Brain pericyte (primary cell): ENCODE data around the gene ABHD11.
A peak's percentile ranks its signal among the peaks of the same experiment; 100 is the strongest.
"Not testable (repeated sequence)": the region's sequence is repeated elsewhere in the genome, so short reads cannot be mapped to it uniquely, and the experiment has no call there.

Experiments
- DNase-seq: peaks from one replicate; pipeline ENCODE4 v3.0.0-alpha.2; 2012; ENCODE audit warnings: low read depth, low spot score

Gene ABHD11, protein sequence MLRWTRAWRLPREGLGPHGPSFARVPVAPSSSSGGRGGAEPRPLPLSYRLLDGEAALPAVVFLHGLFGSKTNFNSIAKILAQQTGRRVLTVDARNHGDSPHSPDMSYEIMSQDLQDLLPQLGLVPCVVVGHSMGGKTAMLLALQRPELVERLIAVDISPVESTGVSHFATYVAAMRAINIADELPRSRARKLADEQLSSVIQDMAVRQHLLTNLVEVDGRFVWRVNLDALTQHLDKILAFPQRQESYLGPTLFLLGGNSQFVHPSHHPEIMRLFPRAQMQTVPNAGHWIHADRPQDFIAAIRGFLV

DNA sequence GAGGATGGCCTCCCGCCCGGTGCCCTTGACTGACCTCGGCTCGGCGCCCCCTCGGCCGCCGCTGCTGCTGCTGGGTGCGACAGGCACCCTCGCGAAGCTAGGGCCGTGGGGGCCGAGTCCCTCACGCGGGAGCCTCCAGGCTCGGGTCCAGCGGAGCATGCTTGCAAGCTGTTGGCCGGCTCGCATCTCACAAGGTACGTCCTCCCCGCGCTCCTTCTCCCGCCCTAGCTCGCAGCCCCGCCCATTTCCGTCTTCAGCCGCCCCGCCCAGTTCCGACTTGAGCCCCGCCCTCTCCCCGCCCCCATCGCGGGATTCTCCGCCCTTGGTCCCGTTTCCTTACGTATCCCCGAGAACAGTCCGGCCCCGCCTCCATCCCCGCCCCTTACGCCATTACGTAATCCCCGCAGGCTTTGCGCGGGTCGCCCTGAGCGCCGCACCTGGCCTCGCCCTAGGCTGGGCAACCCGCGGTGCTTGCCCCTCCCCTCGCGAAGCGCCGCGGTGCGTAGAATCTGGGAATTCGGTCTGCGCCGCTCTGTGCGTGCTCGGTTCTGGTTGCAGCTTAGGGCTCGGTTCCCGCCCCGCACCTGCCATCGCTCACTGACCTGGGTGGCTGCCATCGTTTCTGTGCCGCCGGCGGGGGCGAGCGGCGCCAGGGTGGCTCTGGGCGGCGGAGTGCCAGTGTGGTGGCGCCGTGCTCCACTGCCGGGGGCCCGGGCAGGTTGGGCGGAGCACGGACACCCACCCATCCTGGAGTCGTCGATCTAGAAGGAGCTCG, at the start of gene ABHD11:
Gene ABHD11 (minus strand): TSS at position 191 of the 775 bp plus-strand sequence. CDS start 32 bp downstream, at position 159.
- DNase-seq: peak; percentile 78

DNA sequence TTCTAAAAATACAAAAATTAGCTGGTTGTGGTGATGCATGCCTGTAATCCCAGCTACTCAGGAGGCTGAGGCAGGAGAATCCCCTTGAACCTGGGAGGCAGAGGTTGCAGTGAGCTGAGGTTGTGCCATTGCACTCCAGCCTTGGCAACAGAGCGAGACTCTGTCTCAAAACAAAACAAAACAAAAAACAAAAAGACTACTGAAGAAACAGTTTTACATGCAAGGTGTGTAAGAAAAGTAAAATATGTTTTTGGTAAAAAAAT, 49.1 kb upstream of the ABHD11 start:
- DNase-seq: not testable (repeated sequence)

DNA sequence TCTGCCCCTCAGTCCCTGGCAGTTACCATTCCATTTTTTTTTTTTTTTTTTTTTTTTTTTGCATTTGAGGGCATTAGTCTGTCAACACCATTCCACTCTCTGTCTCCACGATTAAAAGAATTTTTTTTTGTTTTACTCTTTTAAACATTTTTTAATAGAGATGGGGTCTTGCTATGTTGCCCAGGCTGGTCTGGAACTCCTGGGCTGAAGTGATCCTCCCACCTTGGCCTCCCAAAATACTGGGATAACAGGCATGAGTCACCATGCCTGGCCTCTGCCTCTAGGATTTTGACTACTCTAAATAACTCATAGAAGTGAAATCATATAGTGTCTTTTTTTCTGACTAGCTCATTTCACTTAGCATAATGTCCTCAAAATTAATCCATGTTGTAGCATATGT, 48.0 kb upstream of the ABHD11 start:
- no peak for DNase-seq

DNA sequence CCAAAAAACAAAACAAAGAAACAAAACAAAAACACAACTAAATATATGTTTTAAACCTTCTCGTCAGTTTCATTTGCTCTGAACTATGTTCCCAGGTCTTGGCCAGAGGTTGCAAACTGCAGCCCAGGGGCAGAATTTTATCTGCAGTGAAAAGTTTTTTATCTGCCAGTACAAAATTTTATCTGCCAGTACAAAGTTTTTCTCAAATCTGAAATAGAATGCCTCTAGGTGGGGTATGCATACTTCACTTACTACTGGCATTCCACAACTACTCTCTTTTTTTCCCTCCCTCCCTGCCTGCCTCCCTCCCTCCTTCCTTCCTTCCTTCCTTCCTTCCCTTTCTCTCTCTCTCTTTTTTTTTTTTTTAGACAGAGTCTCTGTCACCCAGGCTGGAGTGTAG, 40.9 kb upstream of the ABHD11 start:
- no peak for DNase-seq

DNA sequence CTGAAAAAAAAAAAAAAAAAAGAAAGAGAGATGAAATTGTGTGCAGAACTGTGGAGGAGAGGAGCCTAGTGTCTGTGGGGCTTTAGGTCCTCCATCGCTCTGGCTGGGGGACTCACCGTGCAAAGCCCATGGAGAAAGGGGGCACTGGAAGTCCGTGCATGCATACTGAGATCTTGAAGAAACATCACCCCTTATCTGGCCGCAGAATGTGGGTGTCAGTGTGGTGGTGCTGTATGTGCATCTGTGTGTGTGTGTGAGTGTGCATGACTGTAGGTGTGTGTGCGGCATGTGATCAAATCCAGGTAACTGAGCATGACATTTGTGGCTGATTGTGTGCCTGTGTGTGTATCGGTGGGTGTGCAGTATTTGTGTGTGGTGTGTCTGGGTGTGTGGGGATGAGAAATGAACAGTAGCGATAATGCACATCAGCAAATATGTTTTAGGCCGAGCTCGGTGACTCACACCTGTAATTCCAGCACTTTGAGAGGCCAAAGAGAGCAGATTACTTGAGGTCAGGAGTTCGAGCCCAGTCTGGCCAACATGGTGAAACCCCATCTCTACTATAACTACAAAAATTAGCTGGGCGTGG, 40.3 kb upstream of the ABHD11 start:
- DNase-seq: no peak

DNA sequence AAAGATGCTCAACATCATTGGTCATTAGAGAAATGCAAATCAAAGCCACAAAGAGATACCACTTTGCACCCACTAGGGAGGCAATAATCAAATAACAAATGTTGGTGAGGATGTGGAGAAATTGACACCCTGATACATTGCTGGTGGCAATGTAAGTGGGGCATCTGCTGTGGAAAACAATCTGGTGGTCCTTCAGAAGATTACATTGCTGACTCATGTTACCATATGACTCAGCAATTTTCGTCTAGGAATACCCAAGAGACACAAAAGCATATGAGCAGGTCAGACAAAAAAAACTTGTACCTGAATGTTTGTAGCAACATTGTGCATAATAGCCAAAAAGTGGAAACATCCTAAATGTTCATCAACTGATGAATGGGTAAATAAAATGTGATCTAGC, 36.3 kb upstream of the ABHD11 start:
- no peak for DNase-seq

DNA sequence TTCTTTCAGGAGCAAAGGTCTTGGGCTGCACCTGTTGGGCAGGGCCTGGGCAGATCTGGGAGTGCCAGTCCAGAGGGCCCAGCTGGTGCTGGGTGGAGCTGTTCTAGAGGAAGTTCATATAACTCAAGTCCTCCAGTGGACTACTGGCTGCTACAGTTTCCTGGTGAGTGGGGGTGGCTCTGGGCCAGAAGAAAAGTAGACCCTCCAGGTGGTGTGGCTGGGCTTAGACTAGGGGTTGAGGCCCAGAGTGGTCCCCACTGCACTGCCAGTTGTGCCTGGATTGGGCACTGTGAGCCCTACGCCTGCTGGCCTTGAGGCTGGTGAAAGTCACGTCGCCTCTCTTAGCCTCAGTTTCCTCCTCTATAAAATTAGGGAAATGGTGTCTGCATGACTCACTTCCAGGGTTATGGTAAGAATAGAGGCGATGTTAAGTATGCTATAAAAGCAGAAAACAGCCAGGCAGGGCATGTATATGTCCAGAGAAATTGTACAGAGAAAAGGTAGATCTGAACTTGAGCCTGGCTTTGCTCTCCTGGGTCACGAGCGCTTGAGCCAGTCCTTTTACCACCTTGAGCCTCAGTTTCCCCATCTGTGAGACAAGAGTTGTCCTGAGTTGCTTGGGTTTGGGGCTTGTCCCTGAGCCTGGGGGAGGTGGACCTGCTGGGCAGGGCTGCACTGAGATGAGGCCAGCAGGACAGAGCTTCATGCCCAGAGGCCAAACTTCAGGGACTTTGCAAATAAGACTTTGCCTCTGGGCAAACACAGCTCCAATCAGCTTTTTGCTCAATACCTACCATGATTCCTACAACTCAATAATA, 35.3 kb upstream of the ABHD11 start:
- no peak for DNase-seq

DNA sequence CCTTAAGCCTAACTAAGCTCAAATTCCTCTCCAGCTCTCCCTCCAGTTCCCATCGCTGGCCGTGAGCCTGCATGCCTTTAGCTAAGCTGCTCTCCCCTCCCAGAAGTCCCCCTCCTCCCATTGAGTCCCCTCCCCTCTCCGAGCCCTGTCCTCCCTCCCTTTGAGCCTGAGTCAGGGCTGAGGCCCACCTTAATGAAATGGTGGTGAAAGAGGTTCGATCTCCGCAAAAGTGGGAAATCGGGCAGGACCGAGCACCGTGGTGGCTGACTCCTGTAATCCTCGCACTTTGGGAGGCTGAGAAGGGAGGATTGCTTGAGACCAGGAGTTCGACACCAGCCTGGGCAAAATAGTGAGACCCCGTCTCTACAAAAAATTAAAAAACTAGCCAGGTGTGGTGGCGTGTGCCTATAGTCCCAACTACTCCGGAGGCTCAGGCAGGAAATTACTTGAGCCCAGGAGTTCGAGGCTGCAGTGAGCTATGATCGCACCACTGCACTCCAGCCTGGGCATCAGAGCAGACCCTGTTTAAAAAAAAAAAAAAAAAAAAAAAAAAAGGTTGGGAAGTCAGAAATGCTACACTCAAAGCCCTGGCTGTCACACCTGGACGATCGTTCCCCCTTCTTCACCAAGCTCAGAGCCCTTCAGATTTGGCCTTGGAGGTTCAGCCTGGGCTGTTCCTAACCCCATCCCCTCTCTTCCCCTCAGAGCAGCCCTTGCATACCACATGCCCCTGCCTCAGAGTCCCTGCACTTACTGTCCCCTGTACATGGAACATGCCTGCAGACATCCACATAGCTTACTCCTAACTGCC, 32.5 kb upstream of the ABHD11 start:
- no peak for DNase-seq

DNA sequence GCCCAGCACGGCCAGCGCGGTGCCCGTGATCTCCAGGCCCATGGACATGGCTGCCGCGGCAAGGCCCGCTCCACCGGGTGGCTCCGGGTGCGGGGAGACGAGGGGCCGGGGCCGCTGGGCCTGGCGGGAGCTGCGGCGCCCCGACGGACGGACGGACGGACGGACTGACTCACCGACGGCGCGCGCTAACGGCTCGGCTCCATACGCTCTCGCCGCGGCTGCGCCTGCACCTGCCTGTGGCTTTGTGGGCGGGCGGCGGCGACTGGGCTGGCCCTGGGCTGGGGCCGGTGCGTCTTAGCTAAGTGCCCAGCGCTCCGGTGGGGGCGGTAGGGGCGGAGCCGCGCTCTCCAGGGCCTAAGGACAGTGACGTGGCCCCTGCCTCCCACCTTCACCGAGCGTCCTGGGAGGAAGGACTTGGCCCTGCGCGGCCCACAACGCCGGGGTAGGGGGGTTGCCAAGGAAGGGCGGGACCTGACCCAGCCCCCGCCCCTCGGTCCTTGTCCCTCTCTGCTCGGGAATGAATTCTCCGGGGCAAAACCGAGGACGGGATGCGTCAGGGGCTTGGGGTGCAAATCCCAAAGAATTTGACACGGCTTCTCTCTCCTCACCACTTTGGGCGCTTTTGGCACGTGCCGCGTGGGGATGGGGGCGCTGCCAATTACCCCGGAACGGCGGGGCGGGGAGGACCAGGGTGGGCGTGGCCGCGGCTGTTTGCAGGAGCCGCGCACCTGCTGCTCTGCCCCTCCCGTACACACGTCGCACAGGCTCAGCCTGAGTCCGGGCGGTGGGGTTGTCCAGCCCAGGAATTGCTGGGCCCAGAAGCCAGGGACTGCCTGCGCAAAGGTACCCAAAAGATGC, 31.6 kb upstream of the ABHD11 start, which contains the start of gene CLDN3:
Gene CLDN3 (minus strand): TSS at position 269 of the 858 bp plus-strand sequence. CDS start 221 bp downstream, at position 48.
- DNase-seq: no peak

DNA sequence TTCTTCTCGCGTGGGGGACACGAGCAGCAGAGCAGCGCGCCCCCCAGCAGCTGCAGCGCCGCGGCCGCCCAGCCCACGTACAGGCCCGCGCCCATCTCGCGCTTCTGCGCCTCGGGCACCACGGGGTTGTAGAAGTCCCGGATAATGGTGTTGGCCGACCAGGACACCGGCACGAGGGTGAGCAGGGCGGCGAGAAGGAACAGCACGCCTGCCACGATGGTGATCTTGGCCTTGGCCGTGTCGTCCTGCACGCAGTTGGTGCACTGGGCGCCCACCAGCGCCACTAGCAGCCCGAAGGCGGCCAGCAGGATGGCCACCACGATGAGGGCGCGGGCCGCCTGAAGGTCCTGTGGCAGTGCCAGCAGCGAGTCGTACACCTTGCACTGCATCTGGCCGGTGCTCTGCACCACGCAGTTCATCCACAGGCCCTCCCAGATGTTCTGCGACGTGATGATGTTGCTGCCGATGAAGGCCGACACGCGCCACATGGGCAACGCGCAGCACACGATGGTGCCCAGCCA, 30.9 kb upstream of the ABHD11 start:
- DNase-seq: no peak

DNA sequence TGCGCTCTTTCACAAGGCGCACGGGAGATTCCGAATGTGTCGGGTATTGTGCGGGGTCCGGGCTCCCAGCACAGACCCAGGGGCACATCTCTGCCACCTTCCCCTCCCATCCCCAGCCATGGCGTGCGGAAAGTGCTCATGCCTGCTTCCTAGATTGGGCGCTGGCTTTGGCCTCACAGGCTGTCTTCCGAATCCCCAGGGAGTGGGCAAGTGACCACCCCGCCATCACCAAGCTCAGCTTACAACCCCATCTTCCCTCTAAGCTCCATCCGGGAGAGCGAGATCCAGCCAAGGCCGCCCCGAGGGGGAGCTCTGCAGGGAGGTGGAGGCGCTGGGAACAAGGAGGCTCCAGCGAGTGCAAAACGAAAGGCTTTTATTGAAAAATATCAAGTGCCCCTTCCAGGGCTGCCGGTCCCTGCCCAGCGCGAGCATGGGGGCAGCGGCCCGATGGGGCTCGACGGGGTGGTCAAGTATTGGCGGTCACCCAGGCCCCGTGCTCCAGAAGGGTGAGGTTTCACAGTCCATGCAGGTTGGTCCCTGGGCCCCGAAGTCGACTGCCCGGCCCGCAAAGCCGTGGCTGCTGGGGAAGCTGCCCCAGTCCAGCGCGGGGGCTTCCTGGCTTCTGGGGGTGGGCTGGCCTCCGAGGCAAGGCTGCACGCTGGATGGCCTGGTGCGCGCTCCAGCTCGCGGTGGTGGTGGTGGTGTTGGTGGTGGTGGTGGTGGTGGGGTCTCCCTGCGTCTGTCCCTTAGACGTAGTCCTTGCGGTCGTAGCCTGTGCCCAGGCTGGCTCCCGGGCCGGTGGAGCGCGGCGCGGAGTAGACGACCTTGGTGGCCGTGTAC, 30.3 kb upstream of the ABHD11 start:
- no peak for DNase-seq

DNA sequence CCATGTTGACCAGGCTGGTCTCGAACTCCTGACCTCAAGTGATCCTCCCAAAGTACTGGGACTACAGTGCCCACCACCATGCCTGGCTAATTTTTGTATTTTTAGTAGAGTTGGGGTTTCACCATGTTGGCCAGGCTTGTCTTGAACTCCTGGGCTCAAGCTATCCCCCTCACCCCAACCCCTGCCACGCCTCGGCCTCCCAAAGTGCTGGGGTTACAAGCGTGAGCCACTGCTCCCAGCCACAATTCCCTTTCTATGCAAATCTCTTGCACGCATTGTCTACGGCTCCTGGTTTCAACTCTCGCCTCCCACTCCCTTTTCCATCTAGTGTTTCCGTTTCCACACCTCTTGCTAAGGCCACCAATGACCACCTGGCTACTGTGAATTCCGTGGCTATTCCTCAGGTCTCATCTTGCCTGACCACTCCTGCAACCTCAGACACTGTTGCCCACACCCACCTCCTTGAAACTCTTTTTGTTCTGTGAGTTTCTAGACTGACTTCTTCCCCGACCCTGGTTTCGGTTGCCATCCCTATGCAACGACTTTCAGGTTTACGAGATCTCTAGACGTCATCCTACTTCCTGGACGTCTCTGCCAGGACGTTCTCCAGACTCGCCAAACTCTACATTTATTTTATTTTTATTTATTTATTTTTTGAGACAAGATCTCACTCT, 28.1 kb upstream of the ABHD11 start:
- no peak for DNase-seq

DNA sequence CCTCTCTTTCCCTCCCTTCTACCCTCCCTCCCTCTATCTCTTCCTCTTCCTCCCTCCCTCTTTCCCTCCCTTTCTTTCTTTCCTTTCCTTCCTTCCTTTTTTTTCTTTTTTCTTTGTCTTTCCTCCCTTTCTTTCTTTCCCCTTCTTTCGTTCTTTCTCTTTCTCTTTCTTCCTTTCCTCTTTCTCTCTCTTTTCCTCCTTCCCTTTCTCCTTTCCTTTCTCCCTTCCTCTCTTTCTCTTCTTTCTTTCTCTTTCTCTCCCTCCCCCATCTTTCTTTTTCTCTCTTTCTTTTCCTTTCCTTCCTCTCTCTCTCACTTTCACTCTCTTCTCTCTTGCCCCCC, 24.0 kb upstream of the ABHD11 start:
- DNase-seq: no peak

DNA sequence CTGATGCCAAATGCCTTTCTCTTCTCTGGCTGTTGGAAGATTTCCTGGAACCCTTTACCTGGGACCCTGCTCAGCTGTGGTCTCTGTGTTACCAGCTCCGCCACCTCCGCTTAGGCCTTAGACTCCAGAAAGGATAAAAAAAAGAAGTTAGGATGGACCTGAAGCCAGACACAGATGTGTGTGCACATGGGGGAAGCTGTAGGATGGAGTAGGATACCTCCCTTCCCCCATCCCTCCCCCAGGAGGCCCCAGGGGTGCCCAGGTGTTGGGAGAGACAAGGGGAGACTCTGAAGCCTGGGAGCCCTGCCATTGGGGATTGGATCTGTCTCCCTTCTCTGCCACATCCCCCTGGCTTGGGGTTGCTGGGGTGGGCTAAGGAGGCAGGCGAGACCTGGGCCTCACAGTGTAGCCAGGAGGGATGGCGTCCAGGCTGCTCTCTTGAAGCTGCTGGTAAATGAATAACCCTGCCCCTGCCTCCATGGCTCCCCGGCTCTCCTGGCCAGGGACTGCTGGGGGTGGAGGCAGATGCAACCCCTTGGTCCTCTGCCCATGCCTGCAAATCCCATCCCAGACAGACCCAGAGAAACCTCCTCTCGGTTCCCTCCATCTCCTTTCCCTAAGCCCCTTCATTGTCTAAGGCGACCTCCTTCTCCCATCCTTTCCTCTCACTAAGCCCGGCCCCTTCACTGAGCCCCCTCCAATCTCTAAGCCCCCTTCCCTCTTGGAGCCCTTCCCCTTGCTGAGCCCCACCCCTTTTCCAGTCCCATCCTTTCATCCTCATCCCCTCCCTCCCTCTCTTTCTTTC, 23.5 kb upstream of the ABHD11 start:
- DNase-seq: no peak

DNA sequence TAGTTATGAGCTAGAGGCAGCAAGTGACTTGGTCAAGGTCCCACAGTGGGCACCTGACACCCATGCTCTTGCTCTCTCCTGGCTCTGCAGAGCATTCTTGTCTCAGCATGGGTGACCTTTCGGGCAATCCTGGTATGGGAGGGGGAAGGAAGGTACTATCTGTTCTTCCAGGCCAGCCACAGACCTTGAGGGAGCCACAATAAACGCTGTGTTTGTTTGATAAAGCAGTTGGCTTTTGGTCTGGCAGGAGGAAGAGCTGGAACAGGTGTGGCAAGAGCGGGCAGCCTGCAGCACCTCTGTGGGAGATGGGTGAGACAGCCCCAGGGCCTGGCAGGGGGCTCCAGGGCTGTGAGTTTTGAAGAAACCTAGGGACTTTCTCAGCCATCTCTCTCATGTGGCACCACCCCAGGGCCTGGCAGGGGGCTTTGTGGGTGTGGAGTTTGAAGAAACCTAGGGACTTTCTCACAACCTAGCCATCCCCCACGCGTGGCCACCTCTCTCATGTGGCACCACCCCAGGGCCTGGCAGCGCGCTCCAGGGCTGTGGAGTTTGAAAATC, 20.1 kb upstream of the ABHD11 start:
- DNase-seq: no peak

DNA sequence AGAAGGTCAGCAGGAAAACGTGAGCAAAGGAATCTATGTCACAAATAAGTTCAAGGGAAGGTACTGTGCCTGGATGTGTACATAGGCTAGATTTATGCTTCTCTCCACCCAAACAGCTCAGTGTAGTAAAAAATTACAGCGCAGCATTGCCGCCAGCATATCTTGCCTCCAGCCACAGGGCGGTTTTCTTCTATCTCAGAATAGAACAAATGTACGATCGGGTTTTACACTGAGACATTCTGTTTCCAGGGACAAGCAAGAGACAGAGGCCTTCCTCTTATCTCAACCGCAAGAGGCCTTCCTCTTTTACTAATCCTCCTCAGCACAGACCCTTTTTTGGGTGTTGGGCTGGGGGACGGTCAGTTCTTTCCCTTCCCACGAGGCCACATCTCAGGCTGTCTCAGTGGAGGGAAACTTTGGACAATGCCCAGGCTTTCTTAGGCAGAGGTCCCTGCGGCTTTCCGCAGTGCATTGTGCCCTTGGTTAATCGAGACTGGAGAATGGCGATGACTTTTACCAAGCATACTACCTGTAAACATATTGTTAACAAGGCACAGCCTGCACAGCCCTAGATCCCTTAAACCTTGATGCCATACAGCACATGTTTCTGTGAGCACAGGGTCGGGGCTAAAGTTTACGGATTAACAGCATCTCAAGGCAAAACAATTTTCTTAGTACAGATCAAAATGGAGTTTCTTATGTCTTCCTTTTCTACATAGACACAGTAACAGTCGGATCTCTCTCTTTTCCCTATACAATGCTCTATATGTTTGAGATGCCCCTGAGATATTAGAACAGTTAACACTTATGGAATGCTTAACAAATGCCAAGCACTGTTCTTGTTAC, 11.6 kb upstream of the ABHD11 start:
- DNase-seq: no peak

DNA sequence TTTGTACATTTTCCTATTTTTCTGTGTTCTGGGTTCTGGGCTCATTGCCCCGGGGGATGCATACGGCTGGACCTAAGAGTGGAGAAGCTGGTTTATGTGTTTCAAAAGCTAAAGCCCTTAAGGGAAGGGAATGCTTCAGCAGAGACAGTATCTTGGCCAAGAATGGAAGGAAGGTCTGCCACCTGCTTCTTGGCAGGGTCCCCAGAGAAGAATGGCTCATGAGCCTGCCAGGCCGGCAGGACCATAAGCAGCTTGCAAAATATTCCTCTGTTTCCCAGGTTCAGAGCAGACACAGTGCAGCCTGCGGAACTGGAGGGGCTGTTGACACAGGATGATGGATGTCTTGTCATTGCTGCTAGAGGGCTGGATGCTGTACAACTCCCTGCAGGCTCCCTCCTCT, 7.8 kb upstream of the ABHD11 start:
- DNase-seq: no peak
